ENCODE results near the gene CDA.

CDA gene

GRCh38 chr1:20588634-20589225 is at the start of gene CDA:
Gene CDA (plus strand): TSS chr1:20589097. CDS start chr1:20589130, 33 bp downstream.
- no peak for DNase-seq

GRCh38 chr1:20540281-20540680 is 48.6 kb upstream of the CDA start:
- no peak for DNase-seq

- no peak for DNase-seq
Observed at GRCh38 chr1:20546637-20547036, 42.3 kb upstream of the CDA start.

- no peak for DNase-seq
Observed at GRCh38 chr1:20551161-20551560, 37.7 kb upstream of the CDA start.

GRCh38 chr1:20551945-20552727 is 36.8 kb upstream of the CDA start, which contains the start of gene FAM43B:
Gene FAM43B (plus strand): TSS chr1:20552573. CDS start chr1:20552974, 401 bp downstream.
- no peak for DNase-seq

- no peak for DNase-seq
Observed at GRCh38 chr1:20552728-20553445, 36.0 kb upstream of the CDA start.

GRCh38 chr1:20555025-20555757 is 33.7 kb upstream of the CDA start:
- no peak for DNase-seq

GRCh38 chr1:20555758-20556120 is 33.2 kb upstream of the CDA start:
- no peak for DNase-seq

- DNase-seq = no peak
Observed at GRCh38 chr1:20558191-20558590, 30.7 kb upstream of the CDA start.

- DNase-seq = no peak
Observed at GRCh38 chr1:20560966-20561365, 27.9 kb upstream of the CDA start.

- no peak for DNase-seq
Observed at GRCh38 chr1:20565234-20565633, 23.7 kb upstream of the CDA start.

GRCh38 chr1:20569523-20570098 is 19.3 kb upstream of the CDA start:
- DNase-seq = no peak

- DNase-seq = no peak
Observed at GRCh38 chr1:20571427-20571826, 17.5 kb upstream of the CDA start.

GRCh38 chr1:20573987-20574386 is 14.9 kb upstream of the CDA start:
- DNase-seq = no peak

- no peak for DNase-seq
Observed at GRCh38 chr1:20574686-20575540, 14.0 kb upstream of the CDA start.

- no peak for DNase-seq
Observed at GRCh38 chr1:20575541-20576336, 13.2 kb upstream of the CDA start.

GRCh38 chr1:20578062-20578461 is 10.8 kb upstream of the CDA start:
- DNase-seq = no peak

GRCh38 chr1:20578721-20579395 is 10.0 kb upstream of the CDA start:
- no peak for DNase-seq

GRCh38 chr1:20584890-20585289 is 4.0 kb upstream of the CDA start:
- no peak for DNase-seq

GRCh38 chr1:20586953-20587660 is 1.8 kb upstream of the CDA start:
- no peak for DNase-seq
